Rectal smooth muscle tissue (tissue), 1 donor: Measurements from ENCODE around the gene CHI3L1.
"Not testable (repeated sequence)": the region's sequence is repeated elsewhere in the genome, so short reads cannot be mapped to it uniquely, and the experiment has no call there.

Source experiments
- H3K27ac ChIP-seq: one replicate; pipeline ENCODE4 v1.7.0; 2013; ENCODE audit warnings: low read depth, low read length, inconsistent platforms
- H3K27me3 ChIP-seq: one replicate; pipeline ENCODE4 v1.7.0; 2013; ENCODE audit warnings: low read length; ENCODE audit not compliant: control insufficient read depth, insufficient read depth
- H3K36me3 ChIP-seq: one replicate; pipeline ENCODE4 v1.7.0; 2013; ENCODE audit warnings: low read length; ENCODE audit not compliant: control insufficient read depth, insufficient read depth
- H3K4me1 ChIP-seq: one replicate; pipeline ENCODE4 v1.7.0; 2013; ENCODE audit warnings: low read length; ENCODE audit not compliant: control insufficient read depth, insufficient read depth
- H3K4me3 ChIP-seq: one replicate; pipeline ENCODE4 v1.7.0; 2013; ENCODE audit warnings: low read length
- H3K9ac ChIP-seq: one replicate; pipeline ENCODE4 v1.7.0; 2013; ENCODE audit warnings: low read length

The CHI3L1 gene

GRCh38 chr1:203186446-203187303 lies at the start of gene CHI3L1:
TSS of gene CHI3L1 (minus strand) at chr1:203186704. CDS start at chr1:203186623, 81 bp downstream.
- H3K36me3 ChIP-seq, result no peaks in the 10 kb centered on the region
- H3K27me3 ChIP-seq, result no peaks in the 10 kb centered on the region
- H3K27ac ChIP-seq, result no peak within 1 kb of the TSS
- no peak within 1 kb of the TSS for H3K4me3 ChIP-seq
- no peak within 1 kb of the TSS for H3K9ac ChIP-seq
- no peaks in the 10 kb centered on the region for H3K4me1 ChIP-seq

- not testable (repeated sequence) for H3K27ac ChIP-seq, H3K4me3 ChIP-seq, H3K27me3 ChIP-seq, H3K4me1 ChIP-seq, H3K9ac ChIP-seq, H3K36me3 ChIP-seq
Measured at GRCh38 chr1:203234901-203235300, 48.4 kb upstream of the CHI3L1 start.

DNA sequence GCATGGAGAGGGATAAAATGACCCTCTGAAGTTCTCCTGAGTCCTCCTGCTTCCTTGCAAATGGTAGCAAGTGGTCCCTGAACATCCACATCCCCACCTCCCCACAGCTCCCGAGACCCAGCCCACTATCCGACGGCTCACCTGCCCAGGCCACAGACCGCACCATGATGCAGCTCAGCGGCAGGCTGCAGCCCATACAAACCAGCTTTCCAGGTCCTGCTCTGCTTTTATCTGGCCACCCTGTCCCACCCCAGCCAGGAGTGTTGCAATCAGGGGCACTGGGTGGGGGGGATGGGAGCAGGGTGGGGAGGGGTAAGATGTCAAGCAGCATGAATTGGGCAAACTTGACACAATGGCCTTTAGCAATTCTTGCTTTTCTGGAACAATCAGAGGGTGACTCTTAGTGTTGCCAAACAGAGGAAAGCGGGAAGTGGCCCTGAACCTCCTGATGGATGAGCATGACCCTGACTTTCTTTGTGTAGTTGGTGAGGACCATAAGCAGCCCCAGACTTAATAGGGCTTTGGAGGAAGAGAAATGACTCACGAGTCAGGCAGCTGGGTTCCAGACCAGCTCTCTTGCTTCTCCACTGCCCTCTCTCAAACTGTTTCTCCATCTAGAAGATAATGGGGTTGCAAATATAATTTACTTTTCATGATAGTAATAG lies 43.1 kb upstream of the CHI3L1 start, which contains the start of gene CHIT1:
TSS of gene CHIT1 (minus strand) at position 203 of the 665 bp plus-strand sequence. CDS start at position 166, 37 bp downstream.
- no peak within 1 kb of the TSS for H3K4me3 ChIP-seq
- H3K9ac ChIP-seq, result no peak within 1 kb of the TSS
- H3K27me3 ChIP-seq, result no peaks in the 10 kb centered on the region
- no peaks in the 10 kb centered on the region for H3K4me1 ChIP-seq
- no peak within 1 kb of the TSS for H3K27ac ChIP-seq
- no peaks in the 10 kb centered on the region for H3K36me3 ChIP-seq

DNA sequence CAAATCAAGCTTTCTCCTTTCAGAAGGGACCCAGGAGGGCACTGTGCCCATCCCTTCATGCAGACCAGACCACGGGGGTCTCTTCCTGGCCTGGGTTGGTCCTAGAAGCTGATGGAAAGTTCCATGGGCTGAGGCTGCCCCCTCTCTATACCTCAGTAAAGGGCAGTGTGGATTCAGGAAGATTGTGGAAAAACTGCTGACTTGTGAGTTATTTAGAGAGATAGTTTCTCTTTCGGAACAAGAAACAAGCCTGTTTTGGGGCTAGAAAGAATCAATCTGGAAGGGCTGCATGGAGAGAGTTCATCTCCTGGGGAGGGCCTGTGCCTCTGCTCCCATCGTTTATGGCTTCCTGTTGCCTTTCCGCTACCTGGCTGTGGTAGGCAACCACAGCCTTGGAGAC lies 42.2 kb upstream of the CHI3L1 start:
- Histone ChIP-seq H3K27ac (no peak overlapping the region), H3K4me1 (no peaks in the 10 kb centered on the region), H3K36me3 (no peaks in the 10 kb centered on the region), H3K4me3 (no peak overlapping the region), H3K27me3 (no peaks in the 10 kb centered on the region), H3K9ac (no peak overlapping the region)

- no peaks in the 10 kb centered on the region for H3K27me3 ChIP-seq
Measured at GRCh38 chr1:203227371-203228083, 41.0 kb upstream of the CHI3L1 start.

DNA sequence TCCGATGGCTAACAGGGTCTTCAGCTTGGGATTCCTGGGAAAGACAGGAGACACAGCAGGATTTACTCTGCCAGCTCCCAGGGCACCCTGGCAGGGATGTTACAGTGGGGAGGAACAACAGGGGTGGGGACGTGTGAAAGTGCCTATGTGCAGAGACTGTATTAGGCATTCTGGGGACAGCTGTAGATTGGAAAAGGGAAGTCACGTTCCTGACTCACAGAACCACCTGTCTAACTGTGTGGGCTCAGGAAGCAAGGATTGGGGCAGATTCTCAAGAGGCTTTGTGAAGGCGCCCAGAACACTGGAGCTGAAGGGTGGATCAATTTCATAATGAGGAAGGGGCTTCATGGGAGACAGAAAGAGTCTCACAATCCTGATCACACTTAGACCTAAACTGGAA lies 38.6 kb upstream of the CHI3L1 start:
- Histone ChIP-seq H3K4me1 (no peaks in the 10 kb centered on the region), H3K9ac (no peak overlapping the region), H3K36me3 (no peaks in the 10 kb centered on the region), H3K27me3 (no peaks in the 10 kb centered on the region), H3K4me3 (no peak overlapping the region), H3K27ac (no peak overlapping the region)

More at GRCh38 chr1:203227371-203228083, 41.0 kb upstream of the CHI3L1 start:
- Histone ChIP-seq H3K4me1 (no peaks in the 10 kb centered on the region), H3K27ac (no peak overlapping the region), H3K36me3 (no peaks in the 10 kb centered on the region), H3K9ac (no peak overlapping the region), H3K4me3 (no peak overlapping the region)

- Histone ChIP-seq H3K9ac (no peak overlapping the region), H3K4me1 (no peaks in the 10 kb centered on the region)
Measured at GRCh38 chr1:203223012-203223775, 36.7 kb upstream of the CHI3L1 start.

DNA sequence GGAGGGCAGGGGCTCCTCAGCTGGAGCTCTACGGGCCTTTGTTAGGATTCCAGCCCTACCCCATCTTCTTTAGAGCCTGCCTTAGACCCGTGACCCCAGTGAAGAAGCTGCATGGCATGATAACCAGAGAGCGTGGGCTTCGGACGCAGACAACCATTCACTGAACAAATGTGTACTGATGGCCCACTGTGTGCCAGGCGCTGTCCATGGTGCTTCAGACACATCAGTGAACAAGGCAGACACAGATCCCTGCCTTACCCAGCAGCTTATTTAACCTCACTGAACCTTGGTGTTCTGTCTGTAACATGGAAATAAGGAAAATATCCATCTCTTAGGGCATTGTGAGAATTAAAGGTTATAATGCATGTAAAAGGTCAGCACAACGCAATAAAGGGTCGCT lies 33.4 kb upstream of the CHI3L1 start:
- Histone ChIP-seq H3K27me3 (peaks cover 6% of the 10 kb centered on the region), H3K27ac (no peak overlapping the region), H3K36me3 (no peaks in the 10 kb centered on the region), H3K4me1 (no peaks in the 10 kb centered on the region), H3K9ac (no peak overlapping the region), H3K4me3 (no peak overlapping the region)

More at GRCh38 chr1:203223012-203223775, 36.7 kb upstream of the CHI3L1 start:
- Histone ChIP-seq H3K36me3 (no peaks in the 10 kb centered on the region), H3K27me3 (no peaks in the 10 kb centered on the region), H3K4me3 (no peak overlapping the region), H3K27ac (no peak overlapping the region)

DNA sequence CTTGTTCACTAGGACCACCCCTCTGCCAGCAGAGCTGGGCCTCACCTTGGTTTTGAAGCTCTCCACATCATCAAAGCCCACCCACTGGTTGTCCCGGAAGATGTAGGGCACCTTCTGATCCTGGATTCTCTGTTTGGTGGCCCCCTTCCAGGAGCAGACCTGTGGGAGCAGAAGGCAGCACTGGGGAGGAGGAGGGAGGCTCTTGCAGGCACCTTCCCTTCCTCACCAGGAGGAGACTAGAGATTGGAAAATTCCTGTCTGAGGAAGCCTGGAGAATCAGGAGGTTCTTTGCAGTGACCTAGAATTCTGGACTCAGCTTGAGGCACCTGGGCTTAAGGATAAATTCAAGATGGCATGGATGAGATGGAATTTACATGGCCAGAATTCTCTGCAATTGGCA lies 32.7 kb upstream of the CHI3L1 start:
- H3K27me3 ChIP-seq, result peaks cover 6% of the 10 kb centered on the region

GRCh38 chr1:203217668-203218067 lies 31.2 kb upstream of the CHI3L1 start:
- Histone ChIP-seq H3K27ac (no peak overlapping the region), H3K9ac (no peak overlapping the region), H3K27me3 (peaks cover 6% of the 10 kb centered on the region), H3K4me1 (no peaks in the 10 kb centered on the region), H3K4me3 (no peak overlapping the region), H3K36me3 (no peaks in the 10 kb centered on the region)

More for the DNA sequence above, 32.7 kb upstream of the CHI3L1 start:
- no peak overlapping the region for H3K9ac ChIP-seq
- H3K4me1 ChIP-seq, result no peaks in the 10 kb centered on the region
- no peaks in the 10 kb centered on the region for H3K36me3 ChIP-seq
- no peak overlapping the region for H3K27ac ChIP-seq
- H3K4me3 ChIP-seq, result no peak overlapping the region

DNA sequence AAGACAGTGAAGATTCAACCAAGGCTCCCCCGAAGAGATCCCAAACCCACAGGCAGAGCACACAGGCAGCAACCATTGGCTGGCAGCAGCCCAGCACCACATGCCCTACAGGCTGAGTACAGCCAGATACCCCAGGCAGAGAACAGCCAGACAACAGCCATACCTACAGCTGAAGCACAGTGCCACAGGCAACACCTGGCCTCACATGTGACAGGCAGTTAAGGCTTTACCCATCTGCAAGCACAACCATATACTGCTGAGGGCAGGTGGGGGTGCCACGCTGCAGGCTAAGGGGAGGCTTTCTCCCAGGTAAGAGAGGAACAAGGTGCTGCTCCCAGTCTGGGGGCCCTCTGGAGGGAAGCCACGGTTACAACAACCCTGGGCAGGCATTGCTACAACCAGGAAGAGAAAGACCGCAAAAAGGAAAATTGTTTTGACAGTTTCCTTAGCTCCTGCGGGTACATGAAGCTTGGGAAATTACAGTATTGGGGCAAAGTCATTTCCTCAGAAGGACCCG lies 30.7 kb upstream of the CHI3L1 start:
- H3K9ac ChIP-seq, result no peak overlapping the region
- peaks cover 6% of the 10 kb centered on the region for H3K27me3 ChIP-seq
- H3K36me3 ChIP-seq, result no peaks in the 10 kb centered on the region
- H3K27ac ChIP-seq, result no peak overlapping the region
- no peaks in the 10 kb centered on the region for H3K4me1 ChIP-seq
- no peak overlapping the region for H3K4me3 ChIP-seq
